Measurements from ENCODE around the gene BIN2. TPM values are rescaled to one million over a fixed set of nuclear protein-coding genes. Genes with fewer than 3 reads are reported as not detected.

Gene BIN2
- total and polyA plus RNA-seq, 9 of the 15 experiments (the other 6 are each of a cell fraction or from before 2014, with no cell fraction given), result 0.04 to 0.39 (median 0.25) TPM; not detected in 1

GRCh38 chr12:51270951-51271518 lies 52.9 kb downstream of the BIN2 start (continued):
- no peak for TF ChIP-seq ZBTB17 (CRISPR knock-in tag; IDR thresholded peaks at IDR 0.05)
- TF ChIP-seq PATZ1 (CRISPR knock-in tag; IDR thresholded peaks at IDR 0.05; ENCODE audit: borderline replicate concordance), result no peak
- TF ChIP-seq ZNF507 (tag; conservative IDR thresholded peaks at IDR 0.05), result no peak

DNA sequence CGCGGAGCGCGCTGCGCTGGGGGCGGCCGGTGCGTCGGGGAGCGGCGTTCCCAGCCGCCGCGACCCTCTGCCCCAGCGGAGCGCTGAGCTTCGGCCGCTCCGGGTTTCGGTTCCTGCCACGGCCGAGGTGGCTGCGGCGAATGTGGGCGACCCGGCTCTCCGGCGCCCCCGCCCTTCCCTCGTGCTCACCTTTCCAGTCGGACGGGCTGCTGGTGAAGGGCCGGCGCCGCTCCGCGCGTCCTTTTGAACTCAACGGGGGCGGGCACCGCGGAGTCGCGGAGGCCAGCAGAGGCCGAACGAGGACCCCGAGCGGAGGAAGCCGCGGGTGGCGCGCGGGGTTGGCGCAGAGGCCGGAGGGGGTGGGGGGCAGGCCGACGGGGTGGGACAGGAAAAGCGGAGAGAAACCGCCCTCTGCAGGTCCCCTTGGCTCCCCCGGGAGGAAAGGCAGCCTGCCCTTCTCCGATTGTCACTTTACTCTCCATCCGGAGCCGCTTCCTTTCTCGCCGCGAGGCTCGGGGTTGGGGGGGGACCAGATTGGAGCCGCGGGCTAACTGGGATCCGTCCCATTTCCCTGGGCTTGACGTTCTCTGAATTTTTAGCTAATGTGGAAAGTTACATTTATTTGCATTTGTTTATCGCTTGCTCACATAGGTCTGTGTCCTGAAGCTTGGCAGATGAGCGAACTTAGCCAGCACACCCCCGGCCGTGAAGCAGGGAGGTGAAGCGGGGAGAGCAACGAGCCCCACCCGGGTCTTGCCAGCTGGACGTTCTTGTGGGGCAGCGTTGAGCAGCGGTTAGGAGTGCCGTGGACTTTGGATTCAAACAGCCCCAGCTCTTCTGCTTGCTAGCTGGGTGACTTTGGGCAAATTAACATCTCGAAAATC lies 53.7 kb downstream of the BIN2 start, which contains the start of gene SMAGP:
Gene SMAGP, minus strand, starts transcription at position 349 of the 884 bp plus-strand sequence. CDS start 1,137 bp downstream, outside the sequence.
- Histone ChIP-seq H3K9me3 (replicated peaks; ENCODE audit: control insufficient read depth, insufficient read depth, low read depth, low read length) (no peaks in the 10 kb centered on the region), H3K9me1 (ENCODE audit: control insufficient read depth, insufficient read depth, low read length) (no peaks in the 10 kb centered on the region), H3K79me2 (ENCODE audit: control insufficient read depth, insufficient read depth, low read length) (peaks cover 23% of the 10 kb centered on the region), H3K4me1 (replicated peaks in 1 of 2; ENCODE audit: control insufficient read depth in 2 of 2, insufficient read depth in 2 of 2, low read length in 2 of 2) (peaks cover 17 to 18% of the 10 kb centered on the region in 2 experiments; a peak in 4 of 5 replicates), H2AFZ (ENCODE audit: low read depth, low read length) (peak within 1 kb of the TSS; percentile 97), H3K27ac (ENCODE audit: extremely low read depth, low read depth, low read length) (peak within 1 kb of the TSS; percentile 74), H3K9ac (ENCODE audit: insufficient read depth in 1 of 2, low read depth in 2 of 2, low read length in 2 of 2) (peak within 1 kb of the TSS; percentile 68 to 93), H4K20me1 (replicated peaks; ENCODE audit: control insufficient read depth, insufficient read depth, low read length) (no peaks in the 10 kb centered on the region; the same call in 1 of the 2 replicates), H3K36me3 (ENCODE audit: control insufficient read depth, insufficient read depth, low read length) (peaks cover 7% of the 10 kb centered on the region; the same call in 1 of the 3 replicates), H3K4me3 (peak within 1 kb of the TSS; percentile 80), H3K4me2 (ENCODE audit: insufficient read depth, low read length) (peak within 1 kb of the TSS; percentile 94), H3K27me3 (ENCODE audit: control insufficient read depth in 2 of 2, insufficient read depth in 2 of 2, low read length in 2 of 2) (no peaks in the 10 kb centered on the region)
- TSS peak; percentile 82 for BruUV-seq (replicated peaks)
- FAIRE-seq, result no peak
- intact Hi-C loops (cut with micrococcal nuclease) (no loop called here), in situ Hi-C loops (cut with MboI) (no loop called here)
- POLR2A ChIA-PET, result interaction anchor here (0.6 to 1.1 kb wide), 5 partner anchors 18 to 276 kb away, joined by 3 to 5 read pairs (median 3); partner anchors contain the start of gene POU6F1
- ATAC-seq, result peak; percentile 77
- 3% methylated on average over 55 of the region's 83 CpGs for WGBS (ENCODE audit: insufficient coverage, low coverage, missing lambda C conversion rate)
- peak; percentile 72 to 83 (median 78) for DNase-seq (ENCODE audit: extremely low read depth in 1 of 4, low spot score in 3 of 4)
- CTCF ChIA-PET (ENCODE audit: low intra/inter-chr PET ratio), result interaction anchor here (0.6 to 2.7 kb wide), 4 partner anchors 50 to 245 kb away, joined by 3 to 34 read pairs (median 4); no protein-coding TSS in a partner anchor
- TF ChIP-seq PML (IDR thresholded peaks at IDR 0.05; ENCODE audit: low read length), result no peak
- TF ChIP-seq NR1H2 (CRISPR knock-in tag; IDR thresholded peaks at IDR 0.05), result no peak
- no peak for TF ChIP-seq THRB (CRISPR knock-in tag; conservative IDR thresholded peaks at IDR 0.05)
- 0 out of 4 replicates have a peak, but pooled peaks of 1 of the 2 experiments have one; percentile 23 for TF ChIP-seq RCOR1 (IDR thresholded peaks at IDR 0.05; ENCODE audit: borderline replicate concordance in 1 of 2, low read depth in 2 of 2, low read length in 2 of 2)
- no peak for TF ChIP-seq NR2F6 (CRISPR knock-in tag; IDR thresholded peaks at IDR 0.05)
- TF ChIP-seq ZC3H11A (IDR thresholded peaks at IDR 0.05; ENCODE audit: low read depth, low read length), result no peak
- no peak for TF ChIP-seq ERF (CRISPR knock-in tag; IDR thresholded peaks at IDR 0.05)
- no peak for TF ChIP-seq HLTF (IDR thresholded peaks at IDR 0.05)
- TF ChIP-seq ZC3H8 (IDR thresholded peaks at IDR 0.05), result no peak
- TF ChIP-seq PRMT5 (CRISPR knock-in tag; IDR thresholded peaks at IDR 0.05), result no peak
- TF ChIP-seq HCFC1 (IDR thresholded peaks at IDR 0.05; ENCODE audit: low read depth, low read length), result no peak
- peak; percentile 86; the same call in 1 of the 2 replicates for TF ChIP-seq KDM2B (CRISPR knock-in tag; IDR thresholded peaks at IDR 0.05)
- TF ChIP-seq, protein P1, sequence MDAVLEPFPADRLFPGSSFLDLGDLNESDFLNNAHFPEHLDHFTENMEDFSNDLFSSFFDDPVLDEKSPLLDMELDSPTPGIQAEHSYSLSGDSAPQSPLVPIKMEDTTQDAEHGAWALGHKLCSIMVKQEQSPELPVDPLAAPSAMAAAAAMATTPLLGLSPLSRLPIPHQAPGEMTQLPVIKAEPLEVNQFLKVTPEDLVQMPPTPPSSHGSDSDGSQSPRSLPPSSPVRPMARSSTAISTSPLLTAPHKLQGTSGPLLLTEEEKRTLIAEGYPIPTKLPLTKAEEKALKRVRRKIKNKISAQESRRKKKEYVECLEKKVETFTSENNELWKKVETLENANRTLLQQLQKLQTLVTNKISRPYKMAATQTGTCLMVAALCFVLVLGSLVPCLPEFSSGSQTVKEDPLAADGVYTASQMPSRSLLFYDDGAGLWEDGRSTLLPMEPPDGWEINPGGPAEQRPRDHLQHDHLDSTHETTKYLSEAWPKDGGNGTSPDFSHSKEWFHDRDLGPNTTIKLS (IDR thresholded peaks at IDR 0.05; ENCODE audit: borderline replicate concordance, low read depth), result no peak

Data from K562 (cell line).